Endometrial microvascular endothelial cells (primary cell): ENCODE data around the gene YJEFN3. TPM values are rescaled to one million over a fixed set of nuclear protein-coding genes. Genes with fewer than 3 reads are reported as not detected.

Experiments
- in situ Hi-C: cut with HindIII; loops from 2 replicates; pipeline ENCODE4 v1.10.0; 2017; ENCODE audit warnings: low sequenced_read_pairs, low pct_unique_long_range_greater_than_20kb; ENCODE audit errors: inconsistent ontology term
- total RNA-seq: library from RNA; depleted of rRNA; stranded (reverse); fragments of >200 nt; gene quantifications from one replicate; pipeline ENCODE4 v1.2.3, GENCODE V29; 2015; ENCODE audit errors: inconsistent ontology term

The YJEFN3 gene
- total RNA-seq, 1 donor from 2014 or later: not detected

- in situ Hi-C loops: no loop called here
Measured at GRCh38 chr19:19533841-19534240, 5.1 kb downstream of the YJEFN3 start.

GRCh38 chr19:19534556-19535265 is 6.0 kb downstream of the YJEFN3 start:
- in situ Hi-C loops: no loop called here

- in situ Hi-C loops: no loop called here
Measured at GRCh38 chr19:19535311-19536191, 6.8 kb downstream of the YJEFN3 start.

- in situ Hi-C loops: no loop called here
Measured at GRCh38 chr19:19537075-19538048, 8.7 kb downstream of the YJEFN3 start.

- in situ Hi-C loops: no loop called here
Measured at GRCh38 chr19:19538061-19538784, 9.5 kb downstream of the YJEFN3 start, which contains the start of gene CILP2. Gene CILP2 (plus strand): TSS chr19:19538265. CDS start chr19:19538350, 85 bp downstream.

- in situ Hi-C loops: no loop called here
Measured at GRCh38 chr19:19538785-19539166, 10.1 kb downstream of the YJEFN3 start.

- in situ Hi-C loops: no loop called here
Measured at GRCh38 chr19:19539698-19540063, 11.0 kb downstream of the YJEFN3 start.

GRCh38 chr19:19540064-19540714 is 11.5 kb downstream of the YJEFN3 start:
- in situ Hi-C loops: no loop called here

GRCh38 chr19:19540715-19541515 is 12.2 kb downstream of the YJEFN3 start:
- in situ Hi-C loops: no loop called here

- in situ Hi-C loops: no loop called here
Measured at GRCh38 chr19:19541616-19542015, 12.9 kb downstream of the YJEFN3 start.

GRCh38 chr19:19542507-19542906 is 13.8 kb downstream of the YJEFN3 start:
- in situ Hi-C loops: no loop called here

- in situ Hi-C loops: no loop called here
Measured at GRCh38 chr19:19543101-19543500, 14.4 kb downstream of the YJEFN3 start.

- in situ Hi-C loops: no loop called here
Measured at GRCh38 chr19:19543640-19544039, 14.9 kb downstream of the YJEFN3 start.

GRCh38 chr19:19544257-19544953 is 15.7 kb downstream of the YJEFN3 start:
- in situ Hi-C loops: no loop called here

- in situ Hi-C loops: no loop called here
Measured at GRCh38 chr19:19544954-19545591, 16.4 kb downstream of the YJEFN3 start.

- in situ Hi-C loops: no loop called here
Measured at GRCh38 chr19:19545707-19546106, 17.0 kb downstream of the YJEFN3 start.
